Liver (tissue), 9 donors: ENCODE results near the gene POLN. TPM values are rescaled to one million over a fixed set of nuclear protein-coding genes. Genes with fewer than 3 reads are reported as not detected.

Experiments
- DNase-seq: peaks from one replicate; pipeline ENCODE4 v3.0.0-alpha.2; 2017; ENCODE audit warnings: low spot score
- H3K27ac ChIP-seq, 2 donors: one replicate each; pipeline ENCODE4 v1.7.0; 2013; ENCODE audit warnings: inconsistent platforms in 2 of 2, low read length in 2 of 2, control low read depth in 1 of 2, low read depth in 1 of 2, mild to moderate bottlenecking in 1 of 2
- H3K27me3 ChIP-seq, 4 donors: one replicate each; pipeline versions ENCODE4 v1.6.1 to v1.7.0; 2013; ENCODE audit warnings: low read length in 3 of 4, inconsistent platforms in 1 of 4, mild to moderate bottlenecking in 1 of 4, moderate library complexity in 1 of 4; ENCODE audit not compliant: control insufficient read depth in 4 of 4, insufficient read depth in 4 of 4
- H3K36me3 ChIP-seq, 4 donors: one replicate each; pipeline versions ENCODE4 v1.6.1 to v1.7.0; 2013; ENCODE audit warnings: low read length in 3 of 4, mild to moderate bottlenecking in 3 of 4, low read depth in 1 of 4, moderate library complexity in 1 of 4; ENCODE audit not compliant: control insufficient read depth in 4 of 4, insufficient read depth in 3 of 4
- H3K4me1 ChIP-seq, 4 donors: one replicate each; pipeline versions ENCODE4 v1.6.1 to v1.7.0; 2013; ENCODE audit warnings: low read length in 3 of 4, mild to moderate bottlenecking in 3 of 4, moderate library complexity in 1 of 4; ENCODE audit not compliant: control insufficient read depth in 4 of 4, insufficient read depth in 4 of 4
- H3K4me3 ChIP-seq, 3 donors: one replicate each; pipeline versions ENCODE4 v1.6.1 to v1.7.0; 2013; ENCODE audit warnings: low read length in 3 of 3, control low read depth in 1 of 3, low read depth in 1 of 3, mild to moderate bottlenecking in 1 of 3
- H3K9ac ChIP-seq, 2 donors: one replicate each; pipeline ENCODE4 v1.7.0; 2013; ENCODE audit warnings: low read length in 2 of 2, mild to moderate bottlenecking in 2 of 2, moderate library complexity in 2 of 2, control low read depth in 1 of 2, low read depth in 1 of 2
- H3K9me3 ChIP-seq, 4 donors: one replicate each; pipeline versions ENCODE4 v1.6.1 to v1.7.0; 2013; ENCODE audit warnings: low read length in 3 of 4; ENCODE audit not compliant: control insufficient read depth in 4 of 4
- EGR1 ChIP-seq, 2 donors: IDR thresholded peaks; 2 replicates each; pipeline ENCODE4 v1.6.1; 2016 to 2018; ENCODE audit warnings: antibody characterized with exemption in 2 of 2, low read depth in 2 of 2
- FOXA1 ChIP-seq: IDR thresholded peaks from 2 replicates; pipeline ENCODE4 v1.6.1; 2016; ENCODE audit warnings: antibody characterized with exemption
- FOXA2 ChIP-seq: IDR thresholded peaks from 2 replicates; pipeline ENCODE4 v1.6.1; 2016; ENCODE audit warnings: antibody characterized with exemption
- GABPA ChIP-seq, 2 donors: IDR thresholded peaks in 1 of 2; conservative IDR thresholded peaks in 1 of 2; 2 replicates each; pipeline ENCODE4 v1.6.1; 2016; ENCODE audit warnings: antibody characterized with exemption in 2 of 2, mild to moderate bottlenecking in 1 of 2, moderate library complexity in 1 of 2
- HNF4A ChIP-seq, 2 donors: conservative IDR thresholded peaks; 2 replicates each; pipeline ENCODE4 v1.6.1; 2016; ENCODE audit warnings: antibody characterized with exemption in 2 of 2, mild to moderate bottlenecking in 2 of 2
- JUND ChIP-seq, 2 donors: IDR thresholded peaks; 2 replicates each; pipeline ENCODE4 v1.6.1; 2016; ENCODE audit warnings: antibody characterized with exemption in 2 of 2
- RAD21 ChIP-seq, 2 donors: IDR thresholded peaks; 2 replicates each; pipeline ENCODE4 v1.6.1; 2016; ENCODE audit warnings: antibody characterized with exemption in 2 of 2, mild to moderate bottlenecking in 2 of 2
- RXRA ChIP-seq, 2 donors: IDR thresholded peaks; 2 replicates each; pipeline ENCODE4 v1.6.1; 2017 to 2018; ENCODE audit warnings: antibody characterized with exemption in 2 of 2, mild to moderate bottlenecking in 1 of 2
- SP1 ChIP-seq: IDR thresholded peaks from 2 replicates; pipeline ENCODE4 v1.6.1; 2018; ENCODE audit warnings: antibody characterized with exemption, mild to moderate bottlenecking
- TAF1 ChIP-seq: conservative IDR thresholded peaks from 2 replicates; pipeline ENCODE4 v1.6.1; 2016; ENCODE audit warnings: antibody characterized with exemption, mild to moderate bottlenecking
- YY1 ChIP-seq: IDR thresholded peaks from 2 replicates; pipeline ENCODE4 v1.6.1; 2016; ENCODE audit warnings: antibody characterized with exemption, mild to moderate bottlenecking
- WGBS: extraction: QIAGEN DNeasy Blood & Tissue Kit; methylation state at CpG from one replicate; pipeline ENCODE4 v1.1.7; 2013; 5-methylcytosine and 5-hydroxymethylcytosine counted together
- polyA plus RNA-seq, 2 donors: library from polyadenylated mRNA; stranded (reverse) in 1 of 2; unstranded in 1 of 2; fragments of 200-250 nt in 1 of 2; fragments of >200 nt in 1 of 2; fragmentation: Nextera tagmentation in 1 of 2; extraction: Ambion mirVana in 1 of 2; gene quantifications; one replicate each; pipeline versions ENCODE4 v1.2.1 to v1.2.3, GENCODE V29; 2013 to 2015
- total RNA-seq, 2 donors: library from RNA; depleted of rRNA; stranded (reverse); fragments of >200 nt; gene quantifications; one replicate each; pipeline ENCODE4 v1.2.3, GENCODE V29; 2014
- TF ChIP-seq, protein P1 (sequence below): IDR thresholded peaks from 2 replicates; pipeline ENCODE4 v1.6.1; 2016; ENCODE audit warnings: antibody characterized with exemption
- TF ChIP-seq, protein P2 (sequence below): IDR thresholded peaks from 2 replicates; pipeline ENCODE4 v1.6.1; 2016; ENCODE audit warnings: antibody characterized with exemption, mild to moderate bottlenecking
- TF ChIP-seq, protein P3 (sequence below): fragments of 150-350 bp; IDR thresholded peaks from 2 replicates; pipeline ENCODE4 v1.5.1; 2017; ENCODE audit warnings: improper control_type of control experiment, low read depth, low read length; ENCODE audit not compliant: missing input control
- TF ChIP-seq, protein P4 (sequence below): IDR thresholded peaks from 2 replicates; pipeline ENCODE4 v1.6.1; 2016; ENCODE audit warnings: antibody characterized with exemption
- TF ChIP-seq, protein P5 (sequence below): IDR thresholded peaks from 2 replicates; pipeline ENCODE4 v1.6.1; 2016; ENCODE audit warnings: antibody characterized with exemption
- donor health status: healthy.
- donor health status: healthy.
- donor health status: healthy.
- donor health status: healthy.
- donor health status: healthy.

The POLN gene
- total and polyA plus RNA-seq, 4 donors = 0.44 to 2.3 (median 1.4) TPM

DNA sequence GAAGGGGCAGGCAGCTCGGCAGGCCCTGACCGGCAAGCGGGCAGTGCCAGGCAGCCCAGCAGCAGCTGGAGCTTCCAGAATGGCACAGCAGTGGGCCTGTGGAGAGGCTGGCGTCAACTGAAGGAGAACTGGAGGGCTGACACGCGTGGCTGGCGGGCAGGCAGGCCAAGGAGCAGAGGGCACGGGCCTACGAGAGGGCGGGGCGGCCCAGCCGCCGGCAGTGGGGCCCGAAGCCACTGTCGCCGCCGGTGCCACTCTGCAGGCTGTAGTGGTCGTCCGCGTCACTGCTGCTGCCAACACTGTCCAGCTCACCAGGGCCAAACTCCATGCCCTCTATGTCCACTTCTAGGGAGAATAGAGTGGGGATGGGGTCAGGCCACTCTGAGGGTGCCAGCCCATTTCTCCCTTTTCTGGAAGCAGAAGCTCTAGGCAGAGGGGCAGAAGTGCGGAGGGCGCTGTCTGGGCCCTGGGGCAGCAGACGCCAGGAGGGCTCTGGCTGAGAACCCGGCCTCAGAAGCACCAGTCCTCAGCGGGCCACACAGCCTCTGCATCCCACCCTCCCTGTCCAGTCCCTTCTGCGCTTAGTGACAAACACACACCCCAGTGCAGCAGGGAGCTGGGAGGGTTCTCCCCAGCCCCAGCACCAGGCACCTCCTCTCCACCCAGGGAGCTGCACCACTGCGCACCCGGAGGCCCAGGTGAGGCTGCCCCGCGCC, 8.6 kb upstream of the POLN start:
- H3K4me1 ChIP-seq = peaks cover 0 to 3% (median 0%) of the 10 kb centered on the region in 4 donors
- DNase-seq = no peak

More for the DNA sequence above, 8.6 kb upstream of the POLN start:
- Histone ChIP-seq H3K9ac (no peak overlapping the region), H3K36me3 (peaks cover 7 to 45% (median 19%) of the 10 kb centered on the region in 4 donors), H3K4me3 (no peak overlapping the region), H3K27ac (no peak overlapping the region), H3K9me3 (no peaks in the 10 kb centered on the region), H3K27me3 (no peaks in the 10 kb centered on the region)
- TF ChIP-seq TAF1 (no peak), RAD21 (IDR thresholded peaks at IDR 0.05) (no peak), RXRA (IDR thresholded peaks at IDR 0.05) (no peak), HNF4A (conservative IDR thresholded peaks at IDR 0.05) (no peak), FOXA2 (no peak), JUND (IDR thresholded peaks at IDR 0.05) (no peak), YY1 (no peak), EGR1 (IDR thresholded peaks at IDR 0.05; ENCODE audit: low read depth in 2 of 2) (no peak), FOXA1 (no peak), SP1 (no peak), GABPA (IDR thresholded peaks at IDR 0.05 in 1 of 2, conservative IDR thresholded peaks at IDR 0.05 in 1 of 2) (no peak)
- TF ChIP-seq, protein P1, sequence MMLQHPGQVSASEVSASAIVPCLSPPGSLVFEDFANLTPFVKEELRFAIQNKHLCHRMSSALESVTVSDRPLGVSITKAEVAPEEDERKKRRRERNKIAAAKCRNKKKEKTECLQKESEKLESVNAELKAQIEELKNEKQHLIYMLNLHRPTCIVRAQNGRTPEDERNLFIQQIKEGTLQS = no peak
- TF ChIP-seq, protein P2, sequence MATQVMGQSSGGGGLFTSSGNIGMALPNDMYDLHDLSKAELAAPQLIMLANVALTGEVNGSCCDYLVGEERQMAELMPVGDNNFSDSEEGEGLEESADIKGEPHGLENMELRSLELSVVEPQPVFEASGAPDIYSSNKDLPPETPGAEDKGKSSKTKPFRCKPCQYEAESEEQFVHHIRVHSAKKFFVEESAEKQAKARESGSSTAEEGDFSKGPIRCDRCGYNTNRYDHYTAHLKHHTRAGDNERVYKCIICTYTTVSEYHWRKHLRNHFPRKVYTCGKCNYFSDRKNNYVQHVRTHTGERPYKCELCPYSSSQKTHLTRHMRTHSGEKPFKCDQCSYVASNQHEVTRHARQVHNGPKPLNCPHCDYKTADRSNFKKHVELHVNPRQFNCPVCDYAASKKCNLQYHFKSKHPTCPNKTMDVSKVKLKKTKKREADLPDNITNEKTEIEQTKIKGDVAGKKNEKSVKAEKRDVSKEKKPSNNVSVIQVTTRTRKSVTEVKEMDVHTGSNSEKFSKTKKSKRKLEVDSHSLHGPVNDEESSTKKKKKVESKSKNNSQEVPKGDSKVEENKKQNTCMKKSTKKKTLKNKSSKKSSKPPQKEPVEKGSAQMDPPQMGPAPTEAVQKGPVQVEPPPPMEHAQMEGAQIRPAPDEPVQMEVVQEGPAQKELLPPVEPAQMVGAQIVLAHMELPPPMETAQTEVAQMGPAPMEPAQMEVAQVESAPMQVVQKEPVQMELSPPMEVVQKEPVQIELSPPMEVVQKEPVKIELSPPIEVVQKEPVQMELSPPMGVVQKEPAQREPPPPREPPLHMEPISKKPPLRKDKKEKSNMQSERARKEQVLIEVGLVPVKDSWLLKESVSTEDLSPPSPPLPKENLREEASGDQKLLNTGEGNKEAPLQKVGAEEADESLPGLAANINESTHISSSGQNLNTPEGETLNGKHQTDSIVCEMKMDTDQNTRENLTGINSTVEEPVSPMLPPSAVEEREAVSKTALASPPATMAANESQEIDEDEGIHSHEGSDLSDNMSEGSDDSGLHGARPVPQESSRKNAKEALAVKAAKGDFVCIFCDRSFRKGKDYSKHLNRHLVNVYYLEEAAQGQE = no peak
- TF ChIP-seq, protein P3, sequence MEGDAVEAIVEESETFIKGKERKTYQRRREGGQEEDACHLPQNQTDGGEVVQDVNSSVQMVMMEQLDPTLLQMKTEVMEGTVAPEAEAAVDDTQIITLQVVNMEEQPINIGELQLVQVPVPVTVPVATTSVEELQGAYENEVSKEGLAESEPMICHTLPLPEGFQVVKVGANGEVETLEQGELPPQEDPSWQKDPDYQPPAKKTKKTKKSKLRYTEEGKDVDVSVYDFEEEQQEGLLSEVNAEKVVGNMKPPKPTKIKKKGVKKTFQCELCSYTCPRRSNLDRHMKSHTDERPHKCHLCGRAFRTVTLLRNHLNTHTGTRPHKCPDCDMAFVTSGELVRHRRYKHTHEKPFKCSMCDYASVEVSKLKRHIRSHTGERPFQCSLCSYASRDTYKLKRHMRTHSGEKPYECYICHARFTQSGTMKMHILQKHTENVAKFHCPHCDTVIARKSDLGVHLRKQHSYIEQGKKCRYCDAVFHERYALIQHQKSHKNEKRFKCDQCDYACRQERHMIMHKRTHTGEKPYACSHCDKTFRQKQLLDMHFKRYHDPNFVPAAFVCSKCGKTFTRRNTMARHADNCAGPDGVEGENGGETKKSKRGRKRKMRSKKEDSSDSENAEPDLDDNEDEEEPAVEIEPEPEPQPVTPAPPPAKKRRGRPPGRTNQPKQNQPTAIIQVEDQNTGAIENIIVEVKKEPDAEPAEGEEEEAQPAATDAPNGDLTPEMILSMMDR = no peak
- TF ChIP-seq, protein P4, sequence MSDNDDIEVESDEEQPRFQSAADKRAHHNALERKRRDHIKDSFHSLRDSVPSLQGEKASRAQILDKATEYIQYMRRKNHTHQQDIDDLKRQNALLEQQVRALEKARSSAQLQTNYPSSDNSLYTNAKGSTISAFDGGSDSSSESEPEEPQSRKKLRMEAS = no peak
- TF ChIP-seq, protein P5, sequence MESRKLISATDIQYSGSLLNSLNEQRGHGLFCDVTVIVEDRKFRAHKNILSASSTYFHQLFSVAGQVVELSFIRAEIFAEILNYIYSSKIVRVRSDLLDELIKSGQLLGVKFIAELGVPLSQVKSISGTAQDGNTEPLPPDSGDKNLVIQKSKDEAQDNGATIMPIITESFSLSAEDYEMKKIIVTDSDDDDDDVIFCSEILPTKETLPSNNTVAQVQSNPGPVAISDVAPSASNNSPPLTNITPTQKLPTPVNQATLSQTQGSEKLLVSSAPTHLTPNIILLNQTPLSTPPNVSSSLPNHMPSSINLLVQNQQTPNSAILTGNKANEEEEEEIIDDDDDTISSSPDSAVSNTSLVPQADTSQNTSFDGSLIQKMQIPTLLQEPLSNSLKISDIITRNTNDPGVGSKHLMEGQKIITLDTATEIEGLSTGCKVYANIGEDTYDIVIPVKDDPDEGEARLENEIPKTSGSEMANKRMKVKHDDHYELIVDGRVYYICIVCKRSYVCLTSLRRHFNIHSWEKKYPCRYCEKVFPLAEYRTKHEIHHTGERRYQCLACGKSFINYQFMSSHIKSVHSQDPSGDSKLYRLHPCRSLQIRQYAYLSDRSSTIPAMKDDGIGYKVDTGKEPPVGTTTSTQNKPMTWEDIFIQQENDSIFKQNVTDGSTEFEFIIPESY = no peak
- 95% methylated on average over 30 of the region's 30 CpGs for WGBS
